H9 (cell line): ENCODE results near the gene GAREM1. TPM values are rescaled to one million over a fixed set of nuclear protein-coding genes. Genes with fewer than 3 reads are reported as not detected.

Experiments used
- DNase-seq: peaks from one replicate; pipeline ENCODE4 v3.0.0-alpha.2; 2017
- H2AFZ ChIP-seq: one replicate; pipeline ENCODE4 v1.6.1; 2013; ENCODE audit warnings: mild to moderate bottlenecking, low read length, control low read depth, moderate library complexity
- H2AK5ac ChIP-seq: 2 replicates; pipeline ENCODE4 v1.6.1; 2013; ENCODE audit warnings: low read length, control low read depth, mixed read lengths; ENCODE audit not compliant: insufficient read length
- H2BK120ac ChIP-seq: one replicate; pipeline ENCODE4 v1.6.1; 2013; ENCODE audit warnings: low read depth, mild to moderate bottlenecking, low read length, control low read depth, inconsistent platforms; ENCODE audit not compliant: poor library complexity, severe bottlenecking
- H2BK12ac ChIP-seq: 2 replicates; pipeline ENCODE4 v1.6.1; 2013; ENCODE audit warnings: low read length, control low read depth, mixed read lengths, low read depth; ENCODE audit not compliant: insufficient read length
- H2BK15ac ChIP-seq: 2 replicates; pipeline ENCODE4 v1.6.1; 2013; ENCODE audit warnings: low read depth, low read length, control low read depth
- H2BK20ac ChIP-seq: one replicate; pipeline ENCODE4 v1.6.1; 2013; ENCODE audit warnings: low read depth, mild to moderate bottlenecking, low read length, control low read depth, inconsistent platforms; ENCODE audit not compliant: poor library complexity, severe bottlenecking
- H2BK5ac ChIP-seq: 2 replicates; pipeline ENCODE4 v1.6.1; 2013; ENCODE audit warnings: low read length, control low read depth, mixed read lengths; ENCODE audit not compliant: insufficient read length
- H3K14ac ChIP-seq: 2 replicates; pipeline ENCODE4 v1.6.1; 2013; ENCODE audit warnings: low read length, control low read depth; ENCODE audit not compliant: insufficient read depth
- H3K18ac ChIP-seq: 2 replicates; pipeline ENCODE4 v1.6.1; 2013; ENCODE audit warnings: low read depth, mild to moderate bottlenecking, mixed read lengths, low read length, control low read depth; ENCODE audit not compliant: insufficient read length
- H3K23ac ChIP-seq: 2 replicates; pipeline ENCODE4 v1.6.1; 2013; ENCODE audit warnings: low read length, control low read depth, mixed read lengths, low read depth; ENCODE audit not compliant: insufficient read length
- H3K23me2 ChIP-seq: 2 replicates; pipeline ENCODE4 v1.6.1; 2013; ENCODE audit warnings: low read depth, mild to moderate bottlenecking, mixed read lengths, low read length, control low read depth; ENCODE audit not compliant: insufficient read length, poor library complexity, severe bottlenecking
- H3K27ac ChIP-seq: 2 replicates; pipeline ENCODE4 v1.5.1; 2013; ENCODE audit warnings: low read length, control low read depth, mixed read lengths, low read depth; ENCODE audit not compliant: insufficient read length
- H3K27me3 ChIP-seq: 2 replicates; pipeline ENCODE4 v1.6.1; 2013; ENCODE audit warnings: low read length, control low read depth, inconsistent platforms; ENCODE audit not compliant: insufficient read depth
- H3K4ac ChIP-seq: 2 replicates; pipeline ENCODE4 v1.6.1; 2013; ENCODE audit warnings: low read depth, mild to moderate bottlenecking, control low read depth, inconsistent platforms, low read length, moderate library complexity
- H3K4me1 ChIP-seq: 2 replicates; pipeline ENCODE4 v1.6.1; 2013; ENCODE audit warnings: low read length, control low read depth, inconsistent platforms; ENCODE audit not compliant: insufficient read depth
- H3K4me2 ChIP-seq: 2 replicates; pipeline ENCODE4 v1.6.1; 2013; ENCODE audit warnings: low read length, control low read depth, mixed read lengths; ENCODE audit not compliant: insufficient read length, insufficient read depth
- H3K56ac ChIP-seq: 2 replicates; pipeline ENCODE4 v1.6.1; 2013; ENCODE audit warnings: low read depth, mild to moderate bottlenecking, mixed read lengths, low read length, control low read depth; ENCODE audit not compliant: insufficient read length
- H3K79me1 ChIP-seq: 2 replicates; pipeline ENCODE4 v1.6.1; 2013; ENCODE audit warnings: low read depth, mild to moderate bottlenecking, moderate library complexity, low read length, control low read depth, inconsistent platforms; ENCODE audit not compliant: insufficient read depth, poor library complexity, severe bottlenecking
- H3K79me2 ChIP-seq: 2 replicates; pipeline ENCODE4 v1.6.1; 2013; ENCODE audit warnings: low read length, control low read depth, inconsistent platforms; ENCODE audit not compliant: insufficient read depth
- H3K9ac ChIP-seq: 2 replicates; pipeline ENCODE4 v1.6.1; 2013; ENCODE audit warnings: low read length, control low read depth, mixed read lengths; ENCODE audit not compliant: insufficient read length; ENCODE audit errors: extremely low read depth
- H3K9me3 ChIP-seq: one replicate; pipeline ENCODE4 v1.6.1; 2013; ENCODE audit warnings: low read depth, low read length, inconsistent platforms; ENCODE audit not compliant: control insufficient read depth
- H3T11ph ChIP-seq: one replicate; pipeline ENCODE4 v1.6.1; 2013; ENCODE audit warnings: mild to moderate bottlenecking, low read length, control low read depth, inconsistent platforms
- H4K20me1 ChIP-seq: one replicate; pipeline ENCODE4 v1.6.1; 2013; ENCODE audit not compliant: control insufficient read depth, insufficient read length, insufficient read depth
- H4K5ac ChIP-seq: 2 replicates; pipeline ENCODE4 v1.6.1; 2013; ENCODE audit warnings: low read depth, mild to moderate bottlenecking, mixed read lengths, low read length, control low read depth; ENCODE audit not compliant: insufficient read length
- H4K8ac ChIP-seq: replicated peaks from 2 replicates; pipeline ENCODE4 v1.6.1; 2013; ENCODE audit warnings: low read length, control low read depth, mixed read lengths, low read depth; ENCODE audit not compliant: insufficient read length
- H4K91ac ChIP-seq: 2 replicates; pipeline ENCODE4 v1.6.1; 2013; ENCODE audit warnings: low read depth, mild to moderate bottlenecking, moderate library complexity, mixed read lengths, low read length, control low read depth; ENCODE audit not compliant: insufficient read length
- H3K27ac Mint-ChIP-seq, 3 experiments: 2 replicates in 2 of 3; 3 replicates in 1 of 3; pipeline ENCODE4 v1.8.0; 2020 to 2021; ENCODE audit warnings: mixed read lengths in 3 of 3, mild to moderate bottlenecking in 1 of 3, moderate library complexity in 1 of 3
- H3K27me3 Mint-ChIP-seq: 2 replicates; pipeline ENCODE4 v1.8.0; 2021; ENCODE audit warnings: low read depth, mild to moderate bottlenecking, moderate library complexity, mixed read lengths
- H3K36me3 Mint-ChIP-seq, 3 experiments: 2 replicates in 2 of 3; 3 replicates in 1 of 3; pipeline ENCODE4 v1.8.0; 2020 to 2021; ENCODE audit warnings: low read depth in 3 of 3, mixed read lengths in 3 of 3; ENCODE audit not compliant: insufficient read depth in 1 of 3
- H3K4me1 Mint-ChIP-seq, 2 experiments: 2 replicates each; pipeline ENCODE4 v1.8.0; 2020; ENCODE audit warnings: mixed read lengths in 2 of 2
- H3K4me3 Mint-ChIP-seq, 2 experiments: 2 replicates in 1 of 2; 3 replicates in 1 of 2; pipeline ENCODE4 v1.8.0; 2020 to 2021; ENCODE audit warnings: mild to moderate bottlenecking in 2 of 2, mixed read lengths in 2 of 2, moderate library complexity in 1 of 2
- H3K9me3 Mint-ChIP-seq, 2 experiments: 2 replicates in 1 of 2; 3 replicates in 1 of 2; pipeline ENCODE4 v1.8.0; 2020; ENCODE audit warnings: mild to moderate bottlenecking in 2 of 2, mixed read lengths in 2 of 2, moderate library complexity in 1 of 2
- CTCF ChIP-seq: fragments of 200-600 bp; sonication (generic); conservative IDR thresholded peaks from 3 replicates; pipeline ENCODE4 v1.8.0; 2021; ENCODE audit warnings: antibody characterized with exemption, mild to moderate bottlenecking
- WGBS: extraction: QIAGEN DNeasy Blood & Tissue Kit; methylation state at CpG from one replicate; pipeline ENCODE4 v1.1.7; 2013; ENCODE audit warnings: missing lambda C conversion rate, low lambda C conversion rate, mixed read lengths; ENCODE audit not compliant: insufficient read length; ENCODE audit errors: extremely low coverage; 5-methylcytosine and 5-hydroxymethylcytosine counted together
- total RNA-seq: library from RNA; stranded (reverse); gene quantifications from 2 replicates; pipeline ENCODE4 v1.2.1, GENCODE V29; 2021

The GAREM1 gene
- total RNA-seq, 1 experiment from 2014 or later = 4.4 TPM

- no peak overlapping the region for H2AK5ac ChIP-seq
- no peaks in the 10 kb centered on the region for H3K36me3 Mint-ChIP-seq
- H3K79me2 ChIP-seq = no peaks in the 10 kb centered on the region
- no peak overlapping the region for H2AFZ ChIP-seq
- TF ChIP-seq CTCF = no peak
- no peak overlapping the region for H2BK20ac ChIP-seq
- no peak overlapping the region for H3K4ac ChIP-seq
- peaks cover 6 to 7% of the 10 kb centered on the region in 2 experiments for H3K4me1 Mint-ChIP-seq
- H3K9ac ChIP-seq = no peak overlapping the region
- H3K4me1 ChIP-seq = no peaks in the 10 kb centered on the region
- no peaks in the 10 kb centered on the region for H3K79me1 ChIP-seq
- H4K91ac ChIP-seq = no peak overlapping the region
- no peak overlapping the region for H4K8ac ChIP-seq
- no peak overlapping the region for H3K4me3 Mint-ChIP-seq
- no peak overlapping the region for H2BK5ac ChIP-seq
- no peak overlapping the region for H2BK120ac ChIP-seq
- no peak overlapping the region for H3K18ac ChIP-seq
- H3K23me2 ChIP-seq = no peaks in the 10 kb centered on the region
- no peak overlapping the region for H3K23ac ChIP-seq
- H2BK15ac ChIP-seq = no peak overlapping the region
- H3K14ac ChIP-seq = no peak overlapping the region
- H2BK12ac ChIP-seq = no peak overlapping the region
- no peaks in the 10 kb centered on the region for H3K27me3 Mint-ChIP-seq
- H4K20me1 ChIP-seq = no peaks in the 10 kb centered on the region
- H3T11ph ChIP-seq = no peak overlapping the region
- no CpG with 5 or more reads among the region's 2 CpGs for WGBS
- no peaks in the 10 kb centered on the region for H3K27me3 ChIP-seq
- no peak for DNase-seq
- H3K56ac ChIP-seq = no peak overlapping the region
- H3K9me3 Mint-ChIP-seq = no peaks in the 10 kb centered on the region
- H3K9me3 ChIP-seq = no peaks in the 10 kb centered on the region
- no peak overlapping the region for H3K4me2 ChIP-seq
- no peak overlapping the region for H3K27ac Mint-ChIP-seq
- H3K27ac ChIP-seq = no peak overlapping the region
- H4K5ac ChIP-seq = no peak overlapping the region
Observed at GRCh38 chr18:32372047-32372380, 98.7 kb downstream of the GAREM1 start.
